Hepatic stellate cell (primary cell): Measurements from ENCODE around the gene UNC93A.
"Not testable (repeated sequence)": the region's sequence is repeated elsewhere in the genome, so short reads cannot be mapped to it uniquely, and the experiment has no call there.

Experiments
- DNase-seq: peaks from one replicate; pipeline ENCODE4 v3.0.0; 2011; ENCODE audit warnings: low spot score

The UNC93A gene

DNA sequence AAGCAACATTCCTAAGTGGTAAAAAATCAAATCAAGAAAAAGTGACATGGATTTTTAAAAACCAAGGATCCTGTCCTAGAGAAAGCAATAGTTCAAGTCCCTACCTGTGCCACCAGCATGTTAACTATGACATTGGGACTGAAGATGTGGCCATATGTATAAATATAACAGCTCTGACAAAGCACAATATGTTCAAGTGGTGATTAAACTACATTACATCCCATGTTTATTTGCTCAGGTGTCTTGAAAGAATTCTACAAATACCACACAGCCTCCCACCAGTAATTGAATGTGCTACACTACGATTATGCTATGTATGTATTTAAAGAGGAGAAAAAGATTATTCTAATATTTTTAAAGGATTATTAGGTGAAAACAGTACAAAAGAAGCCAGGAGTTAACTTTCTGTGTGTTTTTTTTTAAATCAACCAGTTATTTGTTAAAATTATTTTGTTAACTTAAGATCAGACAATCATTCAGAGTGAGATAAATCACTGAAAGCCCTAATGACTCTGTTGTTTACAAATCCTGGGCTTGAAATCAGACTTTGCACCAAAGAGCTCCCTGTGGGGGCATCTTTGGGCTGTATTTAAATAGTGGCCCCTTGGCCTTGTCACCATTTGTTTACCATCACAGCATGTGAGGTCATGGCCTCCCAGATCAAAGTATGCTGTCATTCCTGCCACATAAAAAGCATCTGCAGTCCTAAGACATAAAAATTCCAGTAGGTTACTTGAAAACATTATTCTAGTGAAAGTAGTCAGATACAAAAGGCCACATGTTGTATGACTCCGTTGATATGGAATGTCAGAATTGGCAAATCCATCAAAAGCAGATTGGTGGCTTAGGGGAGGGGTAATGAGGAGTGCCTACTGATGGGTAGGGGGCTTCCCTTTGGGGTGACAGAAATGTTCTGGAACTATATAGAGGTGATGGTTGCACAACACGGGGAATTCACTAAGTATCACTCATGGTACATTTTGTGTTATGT lies 50.8 kb downstream of the UNC93A start:
- no peak for DNase-seq

DNA sequence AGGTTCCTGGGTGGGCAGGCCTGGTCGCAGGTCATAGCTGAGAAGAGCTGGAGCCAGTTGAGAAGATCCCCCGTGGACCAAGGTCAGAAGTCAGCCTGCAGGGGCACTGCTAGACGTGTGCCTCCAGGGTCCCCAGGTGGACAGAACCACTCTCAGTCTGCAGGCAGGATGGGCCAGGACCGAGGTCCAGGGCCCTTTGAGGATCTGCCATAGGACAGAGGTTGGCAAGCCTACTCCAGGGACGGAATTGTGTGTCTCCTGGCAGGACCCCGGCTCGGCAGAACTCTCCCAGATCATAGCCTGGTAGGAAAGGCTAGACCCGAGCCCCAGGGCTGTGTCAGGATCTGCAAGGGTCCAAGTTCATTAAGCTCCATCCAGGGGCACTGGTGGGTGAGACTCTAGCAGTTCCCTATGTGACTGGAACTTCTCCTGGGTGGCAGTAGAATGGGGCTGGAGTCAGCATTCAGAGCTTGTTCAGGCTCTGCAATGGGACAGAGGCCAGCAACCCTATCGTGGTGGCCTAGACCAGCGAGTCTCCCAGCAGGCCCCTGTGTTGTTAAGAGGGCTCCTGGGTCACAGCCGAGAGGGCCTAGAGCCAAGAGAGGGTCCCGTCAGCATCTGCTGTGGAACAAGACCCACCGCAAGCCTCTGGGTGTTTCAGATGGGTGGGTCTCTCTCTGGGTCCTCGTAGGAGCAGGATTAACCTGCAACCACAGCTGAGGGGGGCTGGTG lies 51.9 kb downstream of the UNC93A start:
- no peak for DNase-seq

DNA sequence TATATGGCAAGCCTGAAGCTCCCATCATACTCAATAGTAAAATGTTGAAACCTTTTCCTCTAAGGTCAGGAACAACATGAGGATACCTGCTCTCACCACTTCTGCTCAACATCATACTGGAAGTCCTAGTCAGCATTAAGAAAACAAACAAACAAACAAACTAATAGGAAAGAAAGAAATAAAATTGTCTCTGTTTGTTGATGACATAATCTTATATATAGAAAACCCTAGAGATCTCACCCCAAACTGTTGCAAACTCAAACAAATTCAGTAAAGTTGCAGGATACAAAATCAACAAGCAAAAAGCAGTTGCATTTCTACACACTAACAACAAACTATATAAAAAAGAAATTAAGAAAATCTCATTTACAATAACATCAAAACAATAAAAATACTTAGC lies 54.2 kb downstream of the UNC93A start:
- DNase-seq = no peak

DNA sequence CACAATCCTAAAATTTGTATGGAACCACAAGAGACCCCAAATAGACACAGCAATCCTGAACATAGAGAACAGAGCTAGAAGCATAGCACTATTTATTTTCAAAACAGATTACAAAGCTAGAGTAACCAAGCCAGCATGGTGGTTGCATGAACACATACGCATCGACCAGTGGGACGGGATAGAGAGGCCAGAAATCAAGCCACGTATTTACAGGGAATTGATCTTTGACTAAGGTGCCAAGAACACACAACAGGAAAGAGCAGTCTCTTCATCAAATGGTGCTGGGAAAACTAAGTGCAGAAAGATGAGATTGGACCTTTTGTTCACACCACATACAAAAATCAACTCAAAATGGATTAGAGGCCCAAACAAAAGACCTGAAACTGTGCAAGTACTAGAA lies 54.8 kb downstream of the UNC93A start:
- DNase-seq = no peak

DNA sequence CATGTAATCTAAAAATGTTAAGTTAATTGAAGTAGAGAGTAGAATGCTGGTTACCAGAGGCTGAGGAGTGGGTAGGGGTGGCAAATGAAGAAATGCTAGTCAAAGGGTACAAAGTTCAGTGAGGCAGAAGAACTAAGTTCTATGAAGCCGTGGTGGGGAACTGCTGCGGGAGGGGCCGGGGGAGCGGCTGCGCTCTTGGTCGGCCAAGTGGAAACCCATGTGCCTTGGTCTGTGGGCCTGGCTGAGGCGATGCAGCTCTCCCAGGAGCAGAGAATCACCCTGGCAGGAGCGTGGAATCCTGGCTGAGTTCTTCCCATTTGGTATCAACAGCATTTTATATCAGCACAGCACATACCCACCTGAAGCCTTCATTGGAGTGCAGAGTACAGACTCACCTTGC lies 56.1 kb downstream of the UNC93A start:
- DNase-seq = no peak

DNA sequence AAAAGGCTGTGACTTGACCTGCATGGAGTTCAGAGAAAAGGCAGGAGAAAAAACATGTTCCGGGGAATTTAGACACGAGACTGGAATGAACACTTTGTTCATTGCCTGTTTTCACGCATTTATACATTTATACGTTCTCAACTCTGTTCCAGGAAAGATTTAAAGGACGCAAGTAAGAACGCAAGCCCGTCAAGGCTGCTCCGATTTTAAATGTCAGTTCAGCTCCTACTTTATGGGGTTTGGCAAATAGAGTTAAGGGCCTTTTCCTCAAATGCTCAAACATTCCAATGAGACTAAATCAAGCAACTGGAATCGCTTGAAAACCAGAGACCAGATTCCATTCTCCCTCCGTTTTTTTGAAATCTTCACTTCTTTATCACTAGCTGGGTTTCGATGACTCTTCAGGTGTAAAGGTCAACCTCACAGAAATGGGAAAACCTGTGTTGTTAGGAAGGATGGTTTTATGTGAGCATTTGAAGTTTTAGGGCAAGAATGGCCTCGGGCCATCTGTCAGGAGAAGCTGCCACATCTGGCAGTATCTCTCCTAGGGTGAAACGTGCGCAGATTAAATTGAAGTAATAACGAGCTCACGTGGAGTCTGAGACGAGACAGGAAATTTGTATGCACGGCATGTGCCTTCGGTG lies 58.6 kb downstream of the UNC93A start:
- DNase-seq = no peak

DNA sequence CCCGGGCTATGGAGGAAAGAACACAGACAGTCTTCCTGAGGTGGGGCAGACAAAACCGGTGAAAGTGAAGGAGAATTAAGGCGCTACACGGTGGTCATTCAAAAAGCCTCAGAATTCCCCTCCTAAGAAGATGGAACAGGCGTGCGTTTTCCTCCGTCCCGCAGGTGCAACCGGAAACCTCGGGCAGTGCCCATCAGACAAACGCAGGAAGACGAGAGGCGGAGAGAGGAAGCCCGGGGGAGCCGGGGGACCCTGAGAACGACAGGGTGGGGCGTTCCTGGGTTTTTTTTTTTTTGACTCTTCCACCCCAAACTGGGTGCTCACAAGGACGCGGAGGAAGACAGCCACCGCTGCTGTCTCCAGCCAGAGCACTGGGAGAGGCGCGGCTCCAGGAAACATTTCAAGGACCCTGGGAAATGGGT lies 59.2 kb downstream of the UNC93A start:
- no peak for DNase-seq

DNA sequence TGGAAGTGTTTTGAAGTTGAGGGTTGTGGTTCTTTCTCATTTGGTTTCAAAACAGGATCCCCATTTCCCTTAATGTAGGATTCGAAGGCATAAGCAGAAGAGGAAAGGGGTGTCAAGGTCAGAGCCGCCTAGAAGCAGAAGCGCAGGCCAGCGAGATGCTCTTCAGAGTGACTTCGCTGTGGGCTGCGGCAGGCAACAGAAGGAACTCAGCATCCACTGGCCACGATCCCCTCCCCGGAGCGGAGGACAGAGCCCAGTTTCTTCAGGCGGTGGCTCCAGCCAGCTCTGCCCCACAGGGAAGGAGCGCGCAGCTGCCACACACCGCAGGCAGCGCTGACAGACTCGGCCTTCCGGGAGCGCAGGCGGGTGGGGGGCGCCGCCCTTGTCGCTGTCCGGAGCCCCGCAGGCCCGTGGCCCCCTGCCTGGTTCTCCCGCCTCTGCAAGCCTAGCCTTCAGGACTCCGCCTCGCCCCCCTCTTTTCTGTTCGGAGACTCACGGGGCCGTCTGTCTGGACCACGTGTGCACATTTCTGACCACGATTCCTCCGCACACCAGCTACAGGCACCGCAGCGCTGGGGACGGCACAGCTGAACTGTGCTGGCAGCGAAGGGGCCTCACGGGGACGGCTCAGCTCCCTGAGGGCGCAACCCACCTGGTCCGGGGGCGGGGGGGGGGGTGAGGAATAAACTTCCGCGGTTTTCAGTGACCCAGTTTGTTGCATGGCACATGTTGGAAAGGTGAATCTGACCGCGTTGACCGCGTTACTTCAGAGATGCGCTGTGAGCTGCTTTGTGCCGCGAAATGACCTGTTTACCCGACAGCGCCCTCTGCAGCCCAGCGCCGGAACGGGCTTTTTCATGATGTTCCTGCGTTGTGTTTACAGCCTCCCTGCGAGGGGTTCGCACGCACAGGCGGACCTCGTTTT lies 59.9 kb downstream of the UNC93A start:
- no peak for DNase-seq

DNA sequence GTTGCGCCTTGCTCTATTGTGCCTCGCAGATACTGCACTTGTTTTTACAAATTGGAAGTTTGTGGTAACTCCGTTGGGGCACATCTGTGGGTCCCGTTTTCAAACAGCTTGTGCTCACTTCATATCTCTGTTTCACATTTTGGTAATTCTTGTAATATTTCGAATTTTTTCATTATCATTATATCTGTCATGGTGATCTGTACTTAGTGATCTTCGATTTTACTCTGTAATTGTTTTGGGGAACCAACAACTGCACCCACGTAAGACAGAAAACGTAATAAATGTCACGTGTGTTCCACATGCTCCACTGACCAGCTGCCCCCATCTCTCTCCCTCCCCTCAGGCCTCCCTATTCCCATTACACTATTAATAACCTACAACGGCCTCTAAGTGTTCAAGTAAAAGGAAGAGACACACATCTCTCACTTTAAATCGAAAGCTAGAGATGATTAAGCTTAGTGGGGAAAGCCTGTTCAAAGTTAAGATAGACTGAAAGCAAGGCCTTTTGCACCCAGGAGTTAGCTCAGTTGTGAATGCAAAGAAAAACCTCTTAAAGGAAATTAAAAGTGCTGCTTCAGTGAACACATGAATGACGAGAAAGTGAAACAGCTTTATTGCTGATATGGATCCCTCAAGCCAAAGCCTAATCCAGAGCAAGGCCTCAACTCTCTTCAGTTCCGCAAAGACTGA lies 60.7 kb downstream of the UNC93A start:
- DNase-seq = no peak

DNA sequence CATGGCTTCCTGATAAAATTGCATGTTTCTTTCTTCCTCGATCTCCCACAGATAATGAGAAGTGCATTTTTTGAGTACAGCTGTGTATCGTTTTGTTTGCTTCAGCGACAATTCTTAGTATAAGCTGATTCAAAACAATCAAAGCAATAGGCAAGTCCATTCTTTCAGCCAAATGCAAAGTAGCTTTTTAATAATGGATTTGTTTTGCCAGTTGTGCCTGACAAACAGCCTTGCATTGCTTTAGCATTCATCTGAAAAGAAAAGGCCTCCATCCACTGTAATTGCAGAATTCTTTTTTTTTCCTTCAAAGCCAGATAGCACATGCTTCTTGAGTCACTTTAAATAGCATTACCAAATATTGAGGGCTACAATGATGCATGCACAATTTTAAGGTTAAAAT lies 65.8 kb downstream of the UNC93A start:
- DNase-seq = no peak

DNA sequence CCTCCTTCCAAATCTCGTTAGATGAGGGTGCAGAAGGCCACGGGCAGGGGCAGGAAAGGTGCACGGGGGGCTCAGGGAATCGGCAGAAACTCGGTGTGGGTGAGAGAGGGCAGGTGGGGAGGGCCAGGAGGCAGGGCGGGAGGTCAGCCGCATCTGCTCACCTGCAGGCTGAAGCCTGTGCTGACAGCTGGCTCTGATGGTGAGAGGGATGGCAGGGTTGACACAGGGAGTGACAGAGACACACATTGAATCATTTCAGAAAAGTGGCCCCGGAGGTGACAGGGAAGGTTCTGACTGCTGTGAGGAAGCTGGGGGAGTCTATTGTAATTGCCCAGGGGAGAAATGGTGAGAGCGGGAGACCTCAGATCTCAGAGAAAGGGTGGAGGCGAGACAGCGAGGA lies 67.3 kb downstream of the UNC93A start:
- DNase-seq = not testable (repeated sequence)

DNA sequence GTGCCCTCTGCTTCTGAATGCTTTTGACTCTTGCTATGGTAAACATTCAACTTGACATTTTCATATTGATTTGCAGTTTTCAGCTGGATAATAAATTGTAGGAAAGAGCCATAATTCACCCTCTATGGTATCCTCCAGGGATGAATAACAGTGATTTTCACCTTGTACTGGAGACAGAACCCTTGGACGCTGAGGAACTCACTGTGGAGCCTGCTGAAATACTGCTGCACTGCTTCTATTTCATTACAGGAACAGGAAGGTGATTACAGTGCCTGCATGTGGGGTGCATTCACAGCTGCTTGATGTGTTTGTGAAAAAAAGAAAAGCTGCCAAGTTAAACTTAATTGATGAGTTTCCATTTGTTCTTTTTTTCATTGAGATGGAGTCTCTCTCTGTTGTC lies 70.1 kb downstream of the UNC93A start:
- not testable (repeated sequence) for DNase-seq
